NCI-H2227 (cell line): Measurements from ENCODE around the gene LRRC38.
"Not testable (repeated sequence)": the region's sequence is repeated elsewhere in the genome, so short reads cannot be mapped to it uniquely, and the experiment has no call there.

ENCODE experiments used
- DNase-seq: peaks from one replicate; lab custom pipeline; 2025; ENCODE audit not compliant: unreplicated experiment; lab: John Stamatoyannopoulos, UW

The LRRC38 gene

GRCh38 chr1:13513895-13514546, at the start of gene LRRC38:
TSS of gene LRRC38 (minus strand) at chr1:13514003. CDS start at chr1:13513593, 410 bp downstream.
- no peak for DNase-seq

- not testable (repeated sequence) for DNase-seq
Observed at GRCh38 chr1:13562981-13563380, 49.2 kb upstream of the LRRC38 start.

GRCh38 chr1:13560541-13560940, 46.7 kb upstream of the LRRC38 start:
- DNase-seq: no peak

- no peak for DNase-seq
Observed at GRCh38 chr1:13556224-13556764, 42.5 kb upstream of the LRRC38 start.

GRCh38 chr1:13554798-13555197, 41.0 kb upstream of the LRRC38 start:
- no peak for DNase-seq

- no peak for DNase-seq
Observed at GRCh38 chr1:13550663-13551062, 36.9 kb upstream of the LRRC38 start.

GRCh38 chr1:13549521-13549920, 35.7 kb upstream of the LRRC38 start:
- DNase-seq: no peak

- DNase-seq: no peak
Observed at GRCh38 chr1:13549021-13549420, 35.2 kb upstream of the LRRC38 start.

- no peak for DNase-seq
Observed at GRCh38 chr1:13548281-13548680, 34.5 kb upstream of the LRRC38 start.

- no peak for DNase-seq
Observed at GRCh38 chr1:13546791-13547190, 33.0 kb upstream of the LRRC38 start.

- no peak for DNase-seq
Observed at GRCh38 chr1:13544221-13544556, 30.4 kb upstream of the LRRC38 start.

- peak; percentile 44 for DNase-seq
Observed at GRCh38 chr1:13543451-13544220, 29.8 kb upstream of the LRRC38 start.

- no peak for DNase-seq
Observed at GRCh38 chr1:13541435-13542215, 27.8 kb upstream of the LRRC38 start.

GRCh38 chr1:13540866-13541265, 27.1 kb upstream of the LRRC38 start:
- no peak for DNase-seq

GRCh38 chr1:13539683-13540082, 25.9 kb upstream of the LRRC38 start:
- DNase-seq: no peak

GRCh38 chr1:13538832-13539231, 25.0 kb upstream of the LRRC38 start:
- no peak for DNase-seq

- no peak for DNase-seq
Observed at GRCh38 chr1:13536571-13536970, 22.8 kb upstream of the LRRC38 start.

GRCh38 chr1:13535227-13535626, 21.4 kb upstream of the LRRC38 start:
- no peak for DNase-seq

GRCh38 chr1:13528320-13528719, 14.5 kb upstream of the LRRC38 start:
- DNase-seq: no peak

- no peak for DNase-seq
Observed at GRCh38 chr1:13523780-13524477, 10.1 kb upstream of the LRRC38 start.

GRCh38 chr1:13520985-13521384, 7.2 kb upstream of the LRRC38 start:
- no peak for DNase-seq
